Measurements from ENCODE around the gene GPR84.

Gene GPR84

DNA sequence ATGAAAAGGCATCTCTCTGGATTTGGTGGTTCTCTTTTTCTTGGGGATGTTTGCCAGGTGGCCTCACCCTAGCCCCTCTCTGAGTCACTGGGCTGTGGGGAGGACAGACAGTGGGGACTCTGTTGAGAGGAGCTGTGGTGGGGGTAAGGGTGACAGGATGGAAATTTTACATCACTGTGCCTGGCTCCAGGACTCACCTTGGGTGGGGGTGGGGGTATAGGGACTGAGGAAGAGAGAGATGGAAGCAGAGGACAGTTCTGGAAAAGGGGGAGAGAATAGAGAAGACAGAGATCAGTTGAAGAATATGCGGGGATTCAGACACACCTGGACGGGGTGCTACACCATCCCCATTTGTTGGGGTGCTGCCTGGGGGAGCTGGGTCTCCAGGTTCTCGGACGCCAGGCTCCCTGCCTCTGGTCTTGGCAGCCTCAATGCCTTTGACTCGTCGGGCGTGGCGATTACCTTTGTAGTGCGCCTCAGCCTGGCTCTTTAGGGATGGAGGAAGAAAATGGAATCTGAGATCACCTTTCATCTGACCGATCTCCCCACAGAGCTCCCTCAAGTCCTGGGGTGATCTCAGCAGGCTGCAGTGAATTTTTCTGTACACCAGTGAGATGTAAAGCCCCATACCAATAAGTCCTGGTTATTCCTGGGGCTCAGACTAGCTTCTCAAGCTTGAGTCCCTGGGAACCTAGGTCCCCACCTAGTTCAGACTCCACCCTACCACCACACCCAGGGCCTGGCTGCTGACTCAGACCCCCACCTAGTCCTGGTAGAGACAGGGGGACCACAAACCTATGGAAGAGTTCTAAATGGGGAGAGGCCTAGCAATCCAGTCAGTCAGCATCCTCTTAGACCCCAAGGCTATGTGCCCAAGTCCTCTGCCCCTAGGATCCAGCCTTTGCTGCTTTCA is 9.6 kb upstream of the GPR84 start:
- DNase-seq, result no peak

DNA sequence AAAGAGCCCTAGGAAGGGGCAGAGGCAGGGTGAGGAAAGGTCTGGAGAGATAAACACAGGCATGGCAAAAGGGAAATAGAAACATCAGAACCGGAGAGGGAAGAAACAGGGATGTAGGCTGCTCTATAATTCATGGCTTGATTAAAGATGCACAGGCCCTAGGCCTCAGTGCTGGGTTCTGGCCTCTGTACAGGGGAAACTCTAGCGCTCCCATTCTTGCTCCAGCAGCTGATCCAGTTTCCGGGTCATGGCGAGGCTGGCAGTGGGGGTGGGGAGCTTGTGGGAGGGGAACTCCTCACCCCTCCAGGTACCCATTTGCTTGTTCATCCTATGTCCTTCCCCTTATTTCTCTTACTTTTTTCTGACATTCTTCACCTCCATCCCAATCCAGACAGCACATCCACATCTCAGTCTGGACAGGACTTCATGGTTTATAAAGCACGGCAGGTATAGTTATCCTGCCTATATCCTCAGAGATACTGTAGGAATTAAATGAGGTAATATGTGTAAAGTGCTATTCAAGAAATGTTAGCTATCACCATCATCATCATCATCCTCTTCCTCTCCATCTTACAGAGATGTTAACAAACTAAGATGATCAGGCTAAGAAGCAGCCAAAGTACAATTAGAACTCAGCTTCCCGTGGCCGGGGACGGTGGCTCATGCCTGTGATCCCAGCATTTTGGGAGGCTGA is 8.0 kb upstream of the GPR84 start:
- no peak for DNase-seq

DNA sequence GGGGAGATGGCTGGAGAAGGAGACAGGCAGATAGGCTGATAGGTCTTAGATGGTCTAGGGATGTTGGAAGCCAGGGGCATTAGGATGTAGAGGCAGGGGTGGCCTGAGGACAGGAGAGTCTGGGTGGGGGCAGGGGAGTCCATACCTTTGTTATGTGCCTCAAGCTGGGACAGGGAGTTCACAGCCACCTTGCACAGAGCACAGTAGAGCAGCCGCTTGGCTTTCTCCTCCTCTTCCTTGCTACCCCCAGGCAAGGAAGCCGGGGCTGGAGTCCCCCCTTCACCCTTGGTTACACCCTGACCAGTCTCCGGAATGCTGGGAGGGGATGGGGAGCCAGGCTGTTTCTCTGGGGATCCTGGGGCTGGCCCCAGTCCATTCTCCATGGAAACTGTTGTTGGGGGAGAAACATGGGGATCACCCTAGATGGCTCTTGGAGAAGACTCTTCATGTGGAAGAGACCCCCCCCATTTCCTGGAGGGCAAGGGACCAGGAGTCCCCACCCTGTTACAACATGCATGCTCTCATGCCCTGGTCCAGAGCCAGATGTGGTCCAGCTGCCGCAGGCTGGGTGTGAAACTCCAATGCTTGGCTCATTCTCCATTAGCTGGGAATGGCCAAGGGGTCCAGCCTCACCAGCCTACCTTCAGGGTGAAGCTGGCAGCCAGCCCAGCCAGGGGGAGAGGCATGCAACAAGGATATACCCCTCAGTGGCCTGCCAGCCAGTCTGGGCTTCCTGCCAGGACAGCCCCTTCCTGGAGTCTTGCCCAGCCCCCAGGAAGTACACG is 7.2 kb upstream of the GPR84 start:
- DNase-seq, result no peak

DNA sequence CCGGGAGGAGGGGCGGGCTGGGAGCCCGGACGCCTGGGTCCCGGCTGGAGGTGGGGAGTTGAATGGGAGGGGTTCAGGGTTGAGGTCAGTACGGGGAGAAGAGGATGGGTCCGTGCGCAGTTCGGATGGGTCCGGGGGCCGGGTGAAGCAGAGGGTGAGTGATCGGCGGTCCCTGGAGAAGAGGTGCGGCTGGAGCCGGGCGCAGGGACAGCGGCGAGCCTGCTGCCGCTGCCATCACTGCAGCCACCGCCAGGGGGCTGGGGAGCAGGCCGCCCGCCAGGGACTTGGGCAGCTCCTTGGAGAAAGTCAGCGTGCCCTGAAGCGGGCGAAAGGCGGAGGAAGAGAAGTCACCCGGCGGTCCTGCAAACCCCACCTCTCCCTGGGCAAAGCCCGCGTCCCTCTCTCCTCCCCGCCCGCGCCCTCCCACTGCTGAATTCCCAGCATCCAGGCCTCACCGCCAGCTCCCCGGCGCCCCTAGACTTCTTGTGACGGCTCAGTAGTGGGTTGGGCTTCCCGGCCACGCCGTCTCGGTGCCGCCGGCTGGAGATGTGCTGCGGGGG is 6.0 kb upstream of the GPR84 start:
- peak in 1 of 2 experiments; percentile 5 for DNase-seq

DNA sequence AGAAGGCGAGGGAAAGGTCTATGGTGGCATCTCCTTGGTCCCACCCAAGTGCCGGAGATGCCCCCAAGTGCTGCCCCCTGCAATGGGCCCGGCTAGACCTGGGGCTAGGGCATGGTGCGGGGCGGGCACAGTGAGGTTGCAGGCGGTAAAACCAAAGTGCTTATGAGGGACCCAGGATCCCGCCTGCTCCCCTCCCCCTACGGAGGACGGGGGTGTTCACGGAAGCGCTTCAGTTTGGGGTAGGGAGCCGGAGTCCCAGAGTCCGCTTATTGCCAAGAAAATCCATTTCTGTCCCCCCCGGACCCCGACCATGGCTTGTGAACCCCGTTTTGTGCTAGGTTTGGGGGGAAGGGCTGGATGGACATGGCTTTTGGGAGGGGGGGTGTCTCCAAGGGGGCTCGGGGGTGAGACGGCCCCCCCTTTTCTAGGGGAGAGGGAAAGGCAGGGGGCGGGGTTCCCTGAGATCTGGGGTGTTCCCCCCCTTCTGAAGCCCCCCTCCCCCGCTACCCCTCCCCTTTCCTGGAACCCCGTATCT is 5.4 kb upstream of the GPR84 start:
- DNase-seq, result no peak

DNA sequence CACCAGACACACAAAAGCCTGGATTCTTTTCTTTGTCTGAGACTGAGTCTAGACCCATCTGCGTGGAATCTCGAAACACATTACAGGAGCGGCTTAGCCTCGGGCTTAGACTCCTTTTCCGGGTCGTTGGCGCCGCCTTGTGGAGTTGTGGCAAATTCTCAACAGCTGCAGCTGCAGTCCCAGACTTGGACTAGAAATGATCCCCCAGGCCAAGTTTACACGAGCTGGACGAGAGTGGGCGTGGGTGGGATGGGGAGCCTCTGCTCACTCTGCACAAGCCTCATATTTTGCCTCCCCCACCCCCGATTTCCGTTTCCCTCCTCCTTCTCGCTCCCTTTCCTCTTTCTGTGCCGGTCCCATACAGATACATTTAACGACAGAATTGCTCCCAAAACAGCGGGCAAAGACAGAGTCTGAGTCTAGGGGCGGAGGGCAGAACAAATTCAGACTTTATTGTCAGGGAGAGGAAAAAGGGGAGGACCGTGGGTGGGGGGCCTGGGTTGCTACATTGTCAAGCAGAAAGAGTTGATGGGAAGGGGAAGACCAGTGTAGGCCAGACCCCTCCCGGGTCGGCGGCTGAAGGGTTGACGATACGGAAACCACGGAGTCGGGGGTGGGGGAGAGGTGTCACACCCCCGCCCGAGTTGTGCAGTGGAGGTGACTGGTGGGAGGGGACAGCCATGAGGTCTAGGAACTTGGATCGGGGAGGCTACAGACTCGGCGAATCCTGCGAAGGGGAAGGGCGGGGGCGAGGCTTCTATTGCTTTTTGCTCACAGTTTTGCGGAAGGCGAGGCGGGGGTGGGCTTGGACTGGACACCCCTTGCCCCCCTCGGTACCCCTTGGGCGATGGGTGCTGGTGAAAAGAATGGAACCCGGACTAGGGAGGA is 4.7 kb upstream of the GPR84 start:
- peak in 1 of 2 experiments; percentile 37 for DNase-seq

DNA sequence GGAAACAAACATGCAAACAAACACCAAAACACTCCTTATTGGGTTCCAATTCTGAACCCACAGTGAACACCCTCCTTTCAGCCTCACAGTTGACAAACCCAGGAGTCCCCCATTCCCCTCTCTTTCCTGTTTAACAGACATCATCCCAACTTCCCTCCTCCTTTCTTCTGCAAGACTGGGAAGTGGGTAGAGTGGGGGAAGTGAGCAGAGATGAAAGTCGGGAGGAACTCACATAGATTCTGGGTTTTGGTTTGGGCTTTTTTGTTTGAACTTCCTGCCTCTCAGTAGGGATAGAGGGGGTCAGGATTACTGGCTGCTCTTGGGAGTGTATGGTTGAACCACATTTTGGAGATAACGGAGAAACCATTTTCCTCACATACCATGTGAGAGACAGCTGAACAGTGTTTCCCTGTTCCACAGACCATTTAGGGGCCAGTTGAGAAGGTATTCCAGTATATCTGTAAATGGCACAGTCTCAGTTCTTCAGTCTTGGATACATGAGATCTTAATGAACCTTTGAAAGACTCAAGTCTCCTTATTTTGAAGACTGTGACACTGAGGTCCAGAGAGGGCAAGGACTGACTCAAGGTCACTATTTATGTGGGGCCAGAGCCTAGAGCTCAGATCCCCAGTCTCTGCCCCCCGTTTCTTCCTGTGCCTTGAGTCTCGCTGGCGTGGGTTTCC is 3.9 kb upstream of the GPR84 start:
- DNase-seq, result no peak

DNA sequence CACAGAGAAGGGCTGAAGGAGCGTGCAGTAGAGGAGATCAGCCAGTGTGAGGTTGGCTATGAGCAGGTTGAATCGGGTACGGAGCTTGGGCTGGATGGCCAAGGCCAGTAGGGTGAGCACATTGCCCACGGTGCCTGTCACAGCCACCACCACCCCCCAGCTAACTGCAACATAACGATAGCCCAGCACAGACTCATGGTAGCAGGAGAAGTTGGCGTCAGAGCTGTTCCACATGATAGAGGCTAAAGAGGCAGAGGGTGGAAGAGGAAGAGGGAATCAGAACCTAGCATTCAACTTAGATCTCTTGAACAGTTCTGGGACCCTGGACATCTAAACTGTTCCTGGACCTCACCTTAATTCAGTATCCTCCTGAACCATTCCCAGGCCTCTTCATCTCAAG is 668 bp downstream of the GPR84 start:
- DNase-seq, result no peak

DNA sequence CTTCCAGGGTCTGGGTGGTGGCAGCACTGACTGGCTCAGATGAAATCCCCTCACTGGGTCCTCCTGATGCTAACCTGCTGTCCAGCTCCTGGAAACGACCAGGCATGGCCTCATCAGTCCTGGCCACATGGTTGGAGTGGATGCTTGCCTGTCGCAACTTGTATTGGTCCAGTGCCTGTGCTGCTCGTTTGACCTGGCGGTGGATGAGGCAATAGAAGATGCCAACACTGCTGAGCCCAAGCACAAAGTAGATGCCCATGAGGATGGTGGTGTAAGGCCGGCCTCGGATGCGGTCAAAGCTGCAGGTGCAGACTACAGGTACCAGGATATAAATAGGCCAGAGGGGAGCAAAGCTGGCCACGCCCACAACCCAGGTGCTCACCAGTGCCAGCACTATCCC is 1.2 kb downstream of the GPR84 start:
- no peak for DNase-seq

DNA sequence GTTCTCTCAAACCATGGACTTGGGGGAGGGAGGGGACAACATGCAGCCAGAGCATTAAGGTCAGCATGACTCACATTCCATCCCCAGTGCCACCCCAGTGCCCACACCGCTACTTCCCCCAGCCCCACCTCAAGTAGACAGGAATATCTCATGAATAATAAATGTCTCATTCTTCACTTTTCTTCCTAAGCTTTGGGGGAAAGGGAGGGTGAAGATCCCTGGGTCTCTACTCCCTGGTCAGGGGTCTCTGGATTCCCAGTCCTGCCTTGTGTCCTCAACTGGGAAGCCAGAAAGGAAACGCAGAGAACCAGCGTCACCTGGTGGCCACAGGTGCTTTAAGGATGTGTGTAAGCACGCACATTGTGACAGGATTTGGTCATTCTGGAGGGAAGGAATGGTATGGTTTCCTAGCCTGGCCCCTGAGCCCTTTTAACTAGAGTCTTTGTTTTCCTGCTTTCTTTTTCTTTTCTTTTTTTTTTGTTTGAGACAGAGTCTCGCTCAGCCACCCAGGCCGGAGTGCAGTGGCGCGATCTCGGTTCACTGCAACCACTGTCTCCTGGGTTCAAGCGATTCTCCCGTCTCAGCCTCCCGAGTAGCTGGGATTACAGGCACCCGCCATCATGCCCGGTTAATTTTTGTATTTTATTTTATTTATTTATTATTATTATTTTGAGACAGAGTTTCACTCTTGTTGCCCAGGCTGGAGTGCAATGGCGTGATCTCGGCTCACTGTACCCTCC is 3.4 kb downstream of the GPR84 start:
- DNase-seq, result no peak

DNA sequence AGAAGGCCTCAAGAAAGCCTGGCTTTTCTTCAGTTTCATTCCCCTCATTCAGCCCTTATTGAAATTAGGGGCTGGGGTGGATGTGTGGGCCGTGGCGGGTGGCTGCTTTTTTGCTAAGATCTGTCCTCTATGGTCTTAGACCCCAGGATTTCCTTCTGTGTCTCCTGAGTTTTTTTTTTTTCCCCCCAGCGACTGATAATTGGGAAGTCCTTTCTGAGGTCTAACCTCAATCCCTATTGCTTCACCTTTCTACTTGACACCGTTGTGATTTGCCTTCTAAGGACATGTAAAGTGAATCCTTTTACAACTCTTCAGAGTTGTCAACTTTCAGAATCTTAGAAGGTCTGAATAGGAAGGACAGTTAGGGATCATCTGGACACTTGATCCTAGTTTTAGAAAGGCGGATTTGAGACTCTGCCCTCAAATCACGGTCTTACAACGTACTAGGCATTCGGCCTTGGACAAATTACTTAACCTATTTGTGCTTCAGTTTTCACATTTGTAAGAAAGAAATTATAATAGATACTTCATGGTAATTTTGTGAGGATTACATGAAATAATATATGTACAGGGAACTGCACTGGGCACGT is 4.4 kb downstream of the GPR84 start:
- no peak for DNase-seq

DNA sequence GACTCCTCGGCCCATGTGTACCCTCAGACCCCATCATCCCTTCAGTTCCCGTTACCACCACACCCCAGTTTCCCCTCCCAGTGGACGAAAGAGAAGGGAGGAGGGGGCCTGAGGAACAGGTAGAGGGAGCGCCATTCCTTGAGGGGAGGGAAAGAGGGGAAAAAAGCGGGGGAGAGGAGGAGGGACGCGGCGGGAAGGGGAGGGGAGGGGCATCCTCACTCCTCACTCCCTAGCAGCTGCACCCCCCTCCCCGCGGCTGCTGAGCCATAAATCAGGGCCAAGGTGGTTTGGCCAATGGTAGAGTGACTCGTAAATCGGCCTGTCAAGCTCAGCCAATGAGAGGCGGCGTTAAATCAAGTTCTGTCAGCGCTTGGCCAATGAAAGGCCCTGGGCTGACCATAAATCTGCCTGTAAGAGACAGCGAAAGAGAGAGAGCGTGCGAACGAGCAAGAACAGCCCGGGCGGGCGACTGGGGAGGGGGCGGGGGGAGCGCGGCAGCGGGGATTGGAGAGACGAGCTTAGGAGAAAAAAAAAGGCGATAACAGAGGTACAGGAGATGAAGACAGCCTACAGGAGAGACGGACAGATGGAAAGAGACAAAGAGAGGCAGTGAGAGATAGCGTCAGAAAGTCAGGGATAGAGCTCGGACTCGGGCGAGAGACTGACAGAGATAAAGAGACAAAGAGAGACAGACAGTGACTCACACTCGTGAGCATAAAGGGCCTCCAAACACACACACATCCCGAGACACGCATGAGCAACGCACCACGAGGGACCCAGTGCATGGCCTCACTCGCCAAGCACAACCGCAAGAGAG is 5.1 kb downstream of the GPR84 start:
- DNase-seq, result peak; percentile 80 to 97

DNA sequence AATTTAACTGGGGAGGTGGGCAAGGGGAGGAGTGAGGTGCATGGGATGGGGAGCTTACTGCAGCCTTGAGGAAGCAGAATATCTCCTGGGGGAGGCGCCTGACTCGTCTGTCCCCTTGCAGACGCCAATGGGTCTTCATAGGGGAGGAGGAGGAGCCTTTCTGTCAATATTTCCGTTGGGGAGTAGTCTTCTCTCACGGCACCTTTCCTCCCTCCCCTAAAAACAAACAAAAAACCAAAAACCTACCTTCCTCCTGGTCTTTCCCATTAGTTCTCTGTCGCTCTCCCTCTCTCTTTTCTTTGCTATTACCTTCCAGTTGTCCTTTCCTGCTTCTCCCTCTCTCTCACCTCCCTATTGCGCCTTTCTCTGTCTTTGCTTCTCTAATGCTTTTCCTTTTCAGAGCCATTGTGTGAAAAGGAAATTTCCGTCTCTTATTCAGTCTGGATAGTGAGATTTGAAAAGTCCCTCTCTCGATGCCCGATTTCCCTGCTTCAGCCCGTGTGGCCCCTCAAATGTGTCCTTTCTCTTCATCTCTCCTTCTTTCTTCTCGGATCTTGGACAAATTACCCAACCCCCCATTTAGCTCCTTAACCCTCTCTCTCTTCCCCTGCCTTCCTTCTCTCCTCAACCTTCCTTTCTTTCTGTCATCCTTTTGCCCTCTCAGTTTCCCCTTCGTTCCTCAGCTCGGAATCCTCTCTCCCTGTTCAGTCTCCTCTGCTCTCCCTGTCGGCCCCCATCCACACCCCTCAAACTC is 5.9 kb downstream of the GPR84 start:
- peak; percentile 11 to 43 for DNase-seq

DNA sequence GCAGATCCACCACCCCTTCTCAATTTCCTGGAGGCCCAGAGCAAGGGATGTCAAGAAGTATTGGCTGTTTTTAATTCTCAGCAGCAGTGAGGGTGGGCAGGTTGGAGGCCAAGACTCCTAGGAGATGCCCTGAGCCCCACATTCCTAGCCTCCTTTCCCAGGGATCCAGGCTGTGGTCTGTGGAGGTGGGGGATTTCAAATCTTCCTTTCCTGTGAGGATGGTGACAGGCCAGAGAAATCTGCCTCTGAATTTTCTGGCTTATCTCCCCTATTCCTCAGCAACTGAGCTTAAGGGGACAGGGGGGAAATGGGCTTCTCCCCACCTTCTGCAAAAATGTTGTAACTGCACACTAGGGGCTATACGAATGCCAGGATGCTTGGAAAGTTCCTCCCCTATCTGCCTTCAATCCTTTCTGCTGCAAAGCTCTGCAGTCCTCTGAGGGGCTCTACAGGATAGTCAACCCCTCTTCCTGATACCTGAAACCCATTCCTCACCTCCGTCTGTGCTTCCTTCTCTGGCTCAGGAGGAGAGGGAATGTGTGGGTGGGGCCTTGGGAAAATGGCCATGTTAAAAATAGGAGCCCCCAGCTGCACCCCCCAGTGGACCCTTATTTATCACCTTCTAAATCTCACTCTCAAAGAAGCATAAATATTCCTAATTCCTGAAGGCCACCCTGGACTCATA is 6.6 kb downstream of the GPR84 start:
- DNase-seq, result no peak

DNA sequence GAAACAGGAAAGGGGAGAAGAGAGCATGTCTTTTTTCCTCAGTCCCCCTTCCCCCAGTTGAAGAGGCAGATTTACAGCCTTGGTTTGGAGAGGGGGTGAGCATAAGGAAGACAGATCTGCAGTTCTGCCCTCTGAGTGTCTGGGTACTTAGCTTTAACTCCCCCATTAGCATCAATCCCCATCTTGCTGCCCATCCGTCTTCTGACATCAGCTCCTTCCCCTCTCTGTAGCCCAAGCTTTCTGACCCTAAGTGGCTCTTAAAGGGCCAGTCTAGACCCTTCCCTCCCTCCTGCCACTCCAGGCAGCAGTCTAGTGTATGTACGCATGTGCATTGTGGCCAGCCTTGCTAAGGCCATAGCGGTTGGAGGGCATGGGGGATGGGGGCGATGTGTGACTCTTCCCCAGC is 7.3 kb downstream of the GPR84 start:
- DNase-seq, result no peak

DNA sequence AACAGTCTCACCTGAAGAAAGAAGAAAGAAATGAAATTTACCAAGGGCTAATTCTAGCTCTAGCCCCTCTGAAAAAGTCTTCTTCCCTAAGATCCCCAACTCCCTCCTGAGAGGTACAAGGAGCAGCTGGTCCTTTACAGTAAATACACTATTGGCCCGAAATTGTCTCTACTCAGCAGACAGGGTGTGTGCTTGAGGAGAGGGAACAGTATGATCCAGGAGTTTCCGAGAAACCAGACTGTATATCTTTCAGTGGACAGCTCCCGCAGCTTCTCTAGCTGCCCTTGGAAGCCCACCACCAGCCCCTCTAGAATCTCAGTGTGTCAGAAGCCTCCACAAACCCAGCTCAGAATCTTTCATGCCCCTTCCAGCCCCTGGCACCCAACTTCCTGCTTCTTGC is 8.1 kb downstream of the GPR84 start:
- DNase-seq, result no peak

DNA sequence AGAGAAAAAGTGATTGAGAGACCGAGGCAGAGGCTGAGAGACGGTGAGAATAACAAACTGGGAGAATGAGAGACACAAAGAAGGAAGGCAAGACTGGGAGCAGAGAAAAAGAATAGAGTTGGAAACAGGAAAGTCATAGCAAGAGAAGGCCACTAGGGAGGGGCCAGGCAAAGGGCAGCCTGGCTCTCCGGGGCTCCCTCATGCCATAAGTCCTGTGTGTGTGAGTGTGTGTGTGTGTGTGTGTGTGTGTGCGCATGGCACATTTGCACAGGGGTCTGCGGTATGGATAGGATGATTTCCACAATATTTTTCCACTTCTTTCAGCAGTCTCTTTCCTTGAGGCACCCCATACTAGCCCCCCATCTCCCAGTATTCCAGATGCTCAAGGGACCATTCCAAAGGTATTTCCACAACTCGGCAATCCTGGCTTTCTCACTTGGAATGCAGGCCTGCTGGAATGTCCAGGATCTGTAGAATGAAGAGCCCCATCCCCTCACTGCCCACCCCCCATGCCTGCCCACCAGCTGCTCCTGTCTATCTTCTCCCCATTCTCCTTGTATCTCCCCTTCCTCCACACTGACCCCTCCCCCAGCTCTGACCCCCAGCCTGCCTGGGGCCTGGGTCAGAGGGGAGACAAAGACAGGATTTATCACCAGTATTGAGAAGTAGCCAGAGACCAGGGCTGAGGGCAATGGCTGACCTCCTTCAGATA is 9.0 kb downstream of the GPR84 start:
- DNase-seq, result no peak

Data from cerebellar nuclear complex (tissue), 1 donor.